K562 (cell line): Measurements from ENCODE around the gene DMD. TPM values are rescaled to one million over a fixed set of nuclear protein-coding genes. Genes with fewer than 3 reads are reported as not detected.

ENCODE experiments used
- ATAC-seq: fragments of 200-7000 bp; cut with Tn5 transposase; 3 replicates; pipeline ENCODE4 v1.9.1; 2020; ENCODE audit warnings: moderate library complexity
- BruUV-seq: library from RNA; stranded (reverse); fragments of 400-500 nt; replicated peaks from 2 replicates; lab custom pipeline; 2021; lab: Mats Ljungman, UMichigan
- CTCF ChIA-PET: fragments of 300-600 bp; formaldehyde crosslinking; extraction: SDS; loops from one replicate; lab custom pipeline; 2021; ENCODE audit warnings: low intra/inter-chr PET ratio; lab: Yijun Ruan, JAX
- POLR2A ChIA-PET: fragments of 300-600, 350-650 bp; sonication (Branson Sonifier 250); formaldehyde crosslinking; extraction: SDS; loops from one replicate; lab custom pipeline; 2021; ENCODE audit warnings: antibody characterized with exemption, inconsistent platforms; lab: Yijun Ruan, JAX
- DNase-seq, 4 experiments: peaks; one replicate each; pipeline versions ENCODE4 v3.0.0 to v3.0.0-alpha.2; 2011 to 2018; ENCODE audit warnings: low spot score in 3 of 4, mixed read lengths in 3 of 4; ENCODE audit errors: extremely low read depth in 1 of 4
- FAIRE-seq: peaks from 2 replicates; lab custom pipeline; 2011; peaks lifted over from hg19 to GRCh38; lab: Jason Lieb, UNC
- H2AFZ ChIP-seq: 2 replicates; pipeline ENCODE4 v1.6.0; 2011; ENCODE audit warnings: low read depth, low read length, control low read depth, inconsistent platforms
- H3K27ac ChIP-seq: fragments of 200-600 bp; 3 replicates; pipeline ENCODE4 v1.8.0; 2011; ENCODE audit warnings: low read depth, mild to moderate bottlenecking, control low read depth, inconsistent platforms, low read length, moderate library complexity, mixed read lengths; ENCODE audit errors: extremely low read depth
- H3K27me3 ChIP-seq, 2 experiments: fragments of 300-600 bp in 1 of 2; 2 replicates in 1 of 2; 3 replicates in 1 of 2; pipeline versions ENCODE4 v1.6.0 to v1.8.0; 2011; ENCODE audit warnings: inconsistent platforms in 2 of 2, low read length in 2 of 2, mild to moderate bottlenecking in 1 of 2, mixed read lengths in 1 of 2, moderate library complexity in 1 of 2; ENCODE audit not compliant: control insufficient read depth in 2 of 2, insufficient read depth in 2 of 2
- H3K36me3 ChIP-seq: fragments of 300-600 bp; 3 replicates; pipeline ENCODE4 v1.8.0; 2011; ENCODE audit warnings: mild to moderate bottlenecking, low read length, inconsistent platforms; ENCODE audit not compliant: control insufficient read depth, insufficient read depth
- H3K4me1 ChIP-seq, 2 experiments: fragments of 200-600 bp in 1 of 2; replicated peaks in 1 of 2; 2 replicates in 1 of 2; 3 replicates in 1 of 2; pipeline versions ENCODE4 v1.5.1 to v1.8.0; 2011; ENCODE audit warnings: inconsistent platforms in 2 of 2, low read length in 2 of 2, mild to moderate bottlenecking in 1 of 2, mixed read lengths in 1 of 2, moderate library complexity in 1 of 2; ENCODE audit not compliant: control insufficient read depth in 2 of 2, insufficient read depth in 2 of 2
- H3K4me2 ChIP-seq: 2 replicates; pipeline ENCODE4 v1.6.1; 2011; ENCODE audit warnings: low read length, control low read depth, inconsistent platforms, mixed read lengths; ENCODE audit not compliant: insufficient read depth
- H3K4me3 ChIP-seq: fragments of 200-600 bp; sonication (generic), shearing (Covaris generic); 2 replicates; pipeline ENCODE4 v1.5.1; 2016; ENCODE audit warnings: control low read depth, inconsistent platforms
- H3K79me2 ChIP-seq: fragments of 200-600 bp; 3 replicates; pipeline ENCODE4 v1.8.0; 2011; ENCODE audit warnings: low read length, inconsistent platforms; ENCODE audit not compliant: control insufficient read depth, insufficient read depth
- H3K9ac ChIP-seq, 2 experiments: 2 replicates each; pipeline versions ENCODE4 v1.6.0 to v1.6.1; 2011; ENCODE audit warnings: low read depth in 2 of 2, low read length in 2 of 2, control low read depth in 1 of 2, inconsistent platforms in 1 of 2, mild to moderate bottlenecking in 1 of 2, mixed read lengths in 1 of 2; ENCODE audit not compliant: insufficient read depth in 1 of 2
- H3K9me1 ChIP-seq: one replicate; pipeline ENCODE4 v1.6.0; 2011; ENCODE audit warnings: inconsistent platforms, mild to moderate bottlenecking, low read length, moderate library complexity; ENCODE audit not compliant: control insufficient read depth, insufficient read depth
- H3K9me3 ChIP-seq: replicated peaks from 2 replicates; pipeline ENCODE4 v1.5.1; 2011; ENCODE audit warnings: low read depth, low read length, inconsistent platforms; ENCODE audit not compliant: control insufficient read depth, insufficient read depth
- H4K20me1 ChIP-seq: replicated peaks from 2 replicates; pipeline ENCODE4 v1.6.1; 2011; ENCODE audit warnings: low read length, inconsistent platforms, mixed read lengths; ENCODE audit not compliant: control insufficient read depth, insufficient read depth
- BHLHE40 ChIP-seq: IDR thresholded peaks from 2 replicates; pipeline ENCODE4 v1.6.1; 2011; ENCODE audit warnings: low read length, improper control_type of control experiment
- CBFA2T2 ChIP-seq: fragments of 450-650 bp; conservative IDR thresholded peaks from 2 replicates; pipeline ENCODE4 v1.6.1; 2017; ENCODE audit warnings: mild to moderate bottlenecking
- FOXA1 ChIP-seq: fragments of 450-650 bp; IDR thresholded peaks from 2 replicates; pipeline ENCODE4 v1.6.1; 2016; ENCODE audit warnings: mild to moderate bottlenecking, borderline replicate concordance
- FOXA3 ChIP-seq, 2 experiments: fragments of 450-650 bp in 1 of 2; sonication (generic) in 1 of 2; formaldehyde crosslinking; IDR thresholded peaks in 1 of 2; conservative IDR thresholded peaks in 1 of 2; 2 replicates each; pipeline versions ENCODE4 v1.4.0 to v1.8.0; 2020 to 2022; ENCODE audit warnings: mild to moderate bottlenecking in 2 of 2, missing genetic modification reagents in 1 of 2
- HNRNPK ChIP-seq: fragments of 200-400 bp; formaldehyde crosslinking; IDR thresholded peaks from one replicate; pipeline ENCODE4 v1.6.1; 2018; ENCODE audit warnings: mild to moderate bottlenecking, low read depth, low read length; ENCODE audit not compliant: poor library complexity, severe bottlenecking
- IRF9 ChIP-seq: fragments of 450-650 bp; IDR thresholded peaks from 2 replicates; pipeline ENCODE4 v1.6.1; 2016; ENCODE audit warnings: missing biosample characterization, missing genetic modification characterization
- NR3C1 ChIP-seq: sonication (generic); formaldehyde crosslinking; IDR thresholded peaks from 2 replicates; pipeline ENCODE4 v1.8.1; 2022; ENCODE audit warnings: missing genetic modification reagents
- POLR2B ChIP-seq: fragments of 450-650 bp; IDR thresholded peaks from 2 replicates; pipeline ENCODE4 v1.6.1; 2018; ENCODE audit warnings: low read depth; ENCODE audit not compliant: partially characterized antibody
- POLR2G ChIP-seq: fragments of 200-400 bp; formaldehyde crosslinking; IDR thresholded peaks from 2 replicates; pipeline ENCODE4 v1.6.1; 2017; ENCODE audit warnings: low read depth, mild to moderate bottlenecking, antibody characterized with exemption, low read length, moderate library complexity
- ZBED1 ChIP-seq: IDR thresholded peaks from 2 replicates; pipeline ENCODE4 v1.6.1; 2014
- ZBTB33 ChIP-seq: sonication (generic); formaldehyde crosslinking; IDR thresholded peaks from 2 replicates; pipeline ENCODE4 v1.8.1; 2023; ENCODE audit warnings: mild to moderate bottlenecking, missing genetic modification reagents
- ZNF197 ChIP-seq: fragments of 200-800 bp; sonication (Bioruptor generic); IDR thresholded peaks from 2 replicates; pipeline ENCODE4 v1.6.1; 2016; ENCODE audit warnings: low read depth, missing genetic modification characterization, missing compliant biosample characterization
- ZNF217 ChIP-seq: sonication (generic); formaldehyde crosslinking; IDR thresholded peaks from 2 replicates; pipeline ENCODE4 v1.8.0; 2022; ENCODE audit warnings: mild to moderate bottlenecking, missing genetic modification reagents
- ZNF24 ChIP-seq: fragments of 450-650 bp; IDR thresholded peaks from 2 replicates; pipeline ENCODE4 v1.6.1; 2016
- WGBS: fragments of 100-300 bp; shearing (Covaris generic); methylation state at CpG from one replicate; pipeline ENCODE4 v1.1.6; 2016; ENCODE audit warnings: low coverage, mixed read lengths; ENCODE audit not compliant: insufficient coverage; ENCODE audit errors: missing lambda C conversion rate; 5-methylcytosine and 5-hydroxymethylcytosine counted together
- in situ Hi-C: fragments of 300-500 bp; cut with MboI; formaldehyde crosslinking; loops from 4 replicates; pipeline ENCODE4 v1.15.0; 2018; ENCODE audit warnings: inconsistent platforms, mixed read lengths
- intact Hi-C: fragments of 100-400 bp; cut with micrococcal nuclease; formaldehyde crosslinking; loops from 2 replicates; pipeline ENCODE4 v1.14.2; 2022
- polyA plus RNA-seq, 8 experiments: library from polyadenylated mRNA; depleted of rRNA in 4 of 8; stranded (reverse) in 5 of 8; unstranded in 3 of 8; fragments of >200 nt; fragmentation: Nextera tagmentation in 2 of 8; fragmentation: Illumina TruSeq in 1 of 8; extraction: Ambion mirVana in 2 of 8; extraction: Trizol in 1 of 8; gene quantifications; 2 replicates each; pipeline versions ENCODE4 v1.2.1 to v1.2.3, GENCODE V29; 2011 to 2014; ENCODE audit warnings: inconsistent platforms in 1 of 8, missing spikeins in 1 of 8
- total RNA-seq, 7 experiments: library from RNA; depleted of rRNA in 6 of 7; stranded (reverse); fragments of >200 nt in 6 of 7; fragmentation: Illumina TruSeq in 2 of 7; extraction: Trizol in 2 of 7; gene quantifications; 2 replicates each; pipeline versions ENCODE4 v1.2.1 to v1.2.3, GENCODE V29; 2011 to 2021; ENCODE audit warnings: low replicate concordance in 1 of 7
- TF ChIP-seq, protein P1 (sequence below): sonication (generic); formaldehyde crosslinking; IDR thresholded peaks from 2 replicates; pipeline ENCODE4 v1.8.1; 2022; ENCODE audit warnings: missing genetic modification reagents

Gene DMD
- total and polyA plus RNA-seq, 9 of the 15 experiments (the other 6 are each of a cell fraction or from before 2014, with no cell fraction given) = 3.8 to 20.4 (median 11.4) TPM

DNA sequence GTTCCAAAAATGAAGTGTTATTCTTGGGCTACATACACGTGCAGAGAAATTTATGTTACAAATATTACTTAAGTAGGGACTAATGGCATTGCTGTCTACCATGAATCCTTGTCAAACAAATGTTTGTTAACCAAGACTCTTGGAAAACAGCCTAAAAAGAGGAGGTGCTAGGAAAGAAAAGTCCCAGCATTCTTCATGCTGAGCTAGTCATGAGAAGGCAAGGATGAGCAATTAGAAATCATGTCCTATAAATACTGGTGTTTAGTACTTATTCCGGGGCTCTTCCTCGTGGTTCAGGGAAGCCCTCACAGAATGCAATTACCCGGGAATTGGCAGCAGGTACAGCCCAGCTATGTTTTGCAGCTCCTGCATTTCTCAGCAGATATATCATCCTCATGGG lies 1761.4 kb downstream of the DMD start:
- no peaks in the 10 kb centered on the region for H4K20me1 ChIP-seq
- no peak for FAIRE-seq
- no TSS peak for BruUV-seq
- H3K4me3 ChIP-seq = no peak overlapping the region
- 32% methylated on average over 4 of the region's 4 CpGs for WGBS
- TF ChIP-seq POLR2G = no peak
- TF ChIP-seq ZNF217 = no peak
- TF ChIP-seq CBFA2T2 = no peak
- TF ChIP-seq HNRNPK = no peak
- TF ChIP-seq, protein P1, sequence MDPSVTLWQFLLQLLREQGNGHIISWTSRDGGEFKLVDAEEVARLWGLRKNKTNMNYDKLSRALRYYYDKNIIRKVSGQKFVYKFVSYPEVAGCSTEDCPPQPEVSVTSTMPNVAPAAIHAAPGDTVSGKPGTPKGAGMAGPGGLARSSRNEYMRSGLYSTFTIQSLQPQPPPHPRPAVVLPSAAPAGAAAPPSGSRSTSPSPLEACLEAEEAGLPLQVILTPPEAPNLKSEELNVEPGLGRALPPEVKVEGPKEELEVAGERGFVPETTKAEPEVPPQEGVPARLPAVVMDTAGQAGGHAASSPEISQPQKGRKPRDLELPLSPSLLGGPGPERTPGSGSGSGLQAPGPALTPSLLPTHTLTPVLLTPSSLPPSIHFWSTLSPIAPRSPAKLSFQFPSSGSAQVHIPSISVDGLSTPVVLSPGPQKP (CRISPR knock-in tag) = no peak
- no peak for TF ChIP-seq ZBED1
- no peak for TF ChIP-seq ZBTB33 (CRISPR knock-in tag)
- TF ChIP-seq FOXA3 (CRISPR knock-in tag; conservative IDR thresholded peaks at IDR 0.05 in 1 of 2, IDR thresholded peaks at IDR 0.05 in 1 of 2) = no peak
- no peak for TF ChIP-seq FOXA1
- no peak for TF ChIP-seq BHLHE40
- TF ChIP-seq ZNF24 = no peak
- no peak for TF ChIP-seq NR3C1 (CRISPR knock-in tag)
- no peak for TF ChIP-seq POLR2B
- no peak for TF ChIP-seq ZNF197 (CRISPR knock-in tag)
- TF ChIP-seq IRF9 (tag) = no peak
- H3K4me2 ChIP-seq = no peak overlapping the region
- H3K9me3 ChIP-seq = no peaks in the 10 kb centered on the region
- ChIA-PET CTCF (no interaction called here), POLR2A (no interaction called here)
- H3K27ac ChIP-seq = no peak overlapping the region
- H3K4me1 ChIP-seq = no peaks in the 10 kb centered on the region
- intact Hi-C loops (no loop called here), in situ Hi-C loops (no loop called here)
- H3K9ac ChIP-seq = no peak overlapping the region
- no peak overlapping the region for H2AFZ ChIP-seq
- no peaks in the 10 kb centered on the region for H3K9me1 ChIP-seq
- DNase-seq = no peak
- H3K27me3 ChIP-seq = no peaks in the 10 kb centered on the region
- ATAC-seq = no peak
- H3K79me2 ChIP-seq = no peaks in the 10 kb centered on the region
- no peaks in the 10 kb centered on the region for H3K36me3 ChIP-seq
